HG02852 (cell line): ENCODE data around the gene GIN1.
"Not testable (repeated sequence)": the region's sequence is repeated elsewhere in the genome, so short reads cannot be mapped to it uniquely, and the experiment has no call there.

Experiments used
- ATAC-seq: cut with Tn5 transposase; IDR thresholded peaks from one replicate; pipeline ENCODE4 v1.9.1; 2021; ENCODE audit warnings: mild to moderate bottlenecking, moderate library complexity; ENCODE audit not compliant: unreplicated experiment

Gene GIN1

DNA sequence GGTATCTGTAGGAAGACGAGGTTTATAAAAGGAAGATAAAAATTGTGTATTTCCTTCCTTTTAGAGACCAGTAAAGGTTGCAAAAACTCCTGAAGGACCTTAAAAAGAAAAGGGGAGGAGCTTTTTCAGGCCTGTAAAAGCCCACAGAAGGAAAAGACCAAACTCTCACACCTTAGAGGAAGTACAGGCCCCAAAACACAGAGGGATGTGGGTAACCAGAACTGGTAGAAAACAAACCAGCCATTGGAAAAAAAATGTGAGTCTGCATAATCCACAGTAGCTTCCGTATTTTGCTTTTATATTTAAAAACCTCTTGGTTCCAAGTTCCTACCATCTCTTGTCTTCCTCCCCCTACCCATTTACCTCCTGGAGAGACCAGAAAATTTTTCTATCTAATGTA lies 8.5 kb downstream of the GIN1 start:
- ATAC-seq, result no peak

DNA sequence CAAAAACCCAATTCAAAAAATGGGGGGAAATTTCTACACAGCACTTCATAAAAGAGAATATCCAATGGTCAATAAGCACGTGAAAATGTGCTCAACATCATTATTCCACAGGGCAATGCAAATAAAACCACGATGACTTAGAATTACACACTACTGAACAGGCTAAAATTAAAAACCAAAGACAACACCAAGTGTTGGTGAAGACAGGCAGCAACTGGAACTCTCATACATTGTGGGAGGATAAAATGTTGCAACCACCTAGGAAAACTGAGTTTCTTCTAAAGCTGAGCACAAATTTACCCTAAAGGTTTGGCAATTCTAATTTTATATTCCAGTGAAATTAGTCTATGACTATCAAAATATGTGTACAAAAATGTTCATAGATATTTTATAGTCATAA lies 9.5 kb downstream of the GIN1 start:
- no peak for ATAC-seq

DNA sequence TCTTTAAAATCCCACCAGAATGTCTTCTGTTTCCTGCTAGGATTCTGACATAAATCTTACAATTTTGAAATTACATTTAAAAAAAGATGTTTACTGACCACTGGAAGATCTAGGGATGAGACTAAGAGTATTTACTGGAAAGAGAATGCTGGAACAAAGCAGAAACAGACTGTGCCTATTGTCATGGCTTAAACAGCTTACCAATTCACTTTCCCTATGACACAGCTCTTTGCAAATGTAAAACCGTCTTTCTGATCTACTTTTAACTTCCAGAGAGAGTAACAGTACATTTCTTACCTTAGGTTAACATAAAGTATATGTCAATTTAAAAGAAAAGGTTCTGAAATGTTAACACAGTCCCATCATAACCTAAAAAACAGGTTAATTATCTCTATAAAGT lies 10.7 kb downstream of the GIN1 start:
- no peak for ATAC-seq

DNA sequence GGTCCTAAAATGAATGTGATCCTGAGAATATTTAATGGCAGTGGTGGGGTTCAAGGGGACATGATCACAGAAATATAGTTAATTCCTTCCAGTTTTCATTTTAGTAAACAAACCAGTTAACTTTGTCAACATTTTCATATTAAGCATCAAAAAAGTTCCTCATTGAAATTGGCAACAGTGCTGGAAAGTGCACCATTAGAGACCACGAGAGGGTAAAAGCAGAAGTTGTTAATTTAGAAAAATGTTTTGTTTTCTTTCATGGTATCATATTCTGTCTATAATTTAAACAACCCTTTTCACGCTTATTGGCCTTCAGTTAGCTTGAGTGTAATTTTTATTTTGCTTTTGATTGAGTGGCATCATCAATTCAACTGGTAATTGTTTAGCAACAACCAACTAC lies 11.9 kb downstream of the GIN1 start:
- no peak for ATAC-seq

DNA sequence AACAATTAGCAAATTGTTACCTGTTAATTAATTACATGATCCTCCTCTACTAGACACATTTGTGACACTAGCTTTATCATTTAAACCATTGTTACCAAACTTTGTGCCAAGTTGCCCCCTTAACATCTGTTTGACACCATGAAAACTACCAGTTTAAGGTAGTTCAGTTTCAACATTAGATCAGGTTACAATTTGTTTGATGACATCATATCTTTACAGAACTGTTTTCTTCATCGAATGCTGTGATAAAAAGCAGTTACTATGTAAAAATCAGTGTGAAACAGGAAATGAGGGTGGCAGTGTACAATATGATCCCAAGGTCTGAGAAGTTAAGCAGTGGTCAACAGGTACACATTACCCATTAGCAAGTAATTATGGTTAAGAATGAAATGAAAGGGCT lies 17.7 kb downstream of the GIN1 start:
- ATAC-seq, result no peak

DNA sequence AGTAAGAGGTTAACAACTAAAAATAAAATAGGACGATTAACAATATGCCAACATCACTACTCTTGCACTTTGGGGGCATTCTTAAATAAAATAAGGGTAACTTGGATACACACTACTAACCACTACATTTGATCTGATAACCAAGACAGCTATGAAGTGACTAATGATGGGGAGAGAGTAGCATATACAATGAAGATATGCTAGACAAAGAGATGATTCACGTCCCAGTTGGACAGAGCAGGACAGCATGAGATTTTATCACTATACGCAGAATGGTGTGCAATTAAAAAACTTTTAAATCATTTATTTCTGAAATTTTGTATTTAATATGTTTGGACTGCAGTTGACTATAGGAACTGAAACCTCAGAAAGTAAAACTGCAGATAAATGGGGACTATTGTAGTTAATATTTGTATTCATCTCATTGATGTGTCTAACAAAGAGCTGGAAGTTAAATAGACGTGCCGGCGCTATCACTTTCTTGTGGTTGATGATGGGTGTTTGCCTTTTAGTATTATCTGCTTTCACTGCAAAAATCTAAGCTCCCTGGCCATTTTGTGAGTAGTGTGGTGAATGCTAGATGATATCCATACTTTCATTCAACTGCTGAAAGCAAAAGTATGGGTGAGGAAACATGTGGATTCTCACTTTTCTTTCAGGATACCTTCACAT lies 18.7 kb downstream of the GIN1 start:
- ATAC-seq, result no peak

DNA sequence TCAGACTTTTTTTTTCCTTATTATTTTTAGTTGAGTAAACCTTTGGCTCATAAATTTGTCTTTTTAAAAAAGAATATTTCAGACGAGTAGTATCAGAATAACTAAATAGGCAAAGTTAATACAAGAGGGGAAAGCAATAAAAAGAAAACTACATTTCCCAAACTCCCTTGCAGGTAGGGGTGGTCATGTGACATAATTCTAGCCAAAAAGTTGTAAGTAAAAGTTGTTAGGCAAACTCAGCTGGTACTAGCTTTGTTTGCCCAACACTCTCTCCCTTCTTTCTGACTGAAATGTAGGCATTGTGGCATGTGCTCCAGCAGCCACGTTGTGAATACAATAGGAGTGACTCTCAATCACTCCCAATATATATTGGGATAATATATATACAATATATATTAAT lies 20.9 kb downstream of the GIN1 start:
- ATAC-seq, result no peak

DNA sequence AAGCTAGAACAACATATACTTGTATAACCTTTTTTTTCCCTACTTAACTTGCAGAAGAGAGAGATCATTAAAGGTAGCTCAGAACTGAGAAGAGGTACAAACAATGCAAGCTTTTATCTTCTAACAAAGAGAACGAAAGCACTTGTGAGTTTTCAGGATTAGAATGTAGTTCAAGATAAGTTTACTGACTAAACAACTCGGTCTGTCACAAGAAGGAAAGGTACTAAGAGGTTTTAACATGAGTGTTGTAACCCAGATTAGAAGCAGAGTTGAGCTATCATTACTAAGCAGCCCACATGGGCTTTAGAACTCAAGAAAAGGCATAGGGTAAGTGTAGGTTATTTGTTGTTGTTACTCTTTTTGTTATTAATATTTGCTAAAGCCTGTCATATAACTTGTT lies 25.2 kb downstream of the GIN1 start:
- no peak for ATAC-seq

DNA sequence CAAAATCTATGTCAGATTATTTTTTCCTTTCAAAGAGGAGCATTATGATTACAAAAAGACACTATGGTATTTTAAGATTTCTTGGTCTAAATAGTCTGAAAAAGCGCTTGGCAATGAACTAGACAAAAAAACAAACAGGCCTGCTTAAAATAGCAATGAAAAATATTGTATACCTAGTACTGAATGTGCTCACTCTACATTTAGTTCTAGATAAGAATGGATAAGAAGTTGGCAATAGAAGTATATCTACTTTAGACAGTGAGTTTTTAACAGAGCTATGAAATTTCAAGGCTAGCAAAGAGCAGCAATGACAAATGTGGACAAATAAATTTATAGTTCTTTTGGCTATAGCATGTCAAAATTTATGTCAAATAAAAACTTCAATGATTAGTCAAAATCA lies 26.2 kb downstream of the GIN1 start:
- no peak for ATAC-seq

DNA sequence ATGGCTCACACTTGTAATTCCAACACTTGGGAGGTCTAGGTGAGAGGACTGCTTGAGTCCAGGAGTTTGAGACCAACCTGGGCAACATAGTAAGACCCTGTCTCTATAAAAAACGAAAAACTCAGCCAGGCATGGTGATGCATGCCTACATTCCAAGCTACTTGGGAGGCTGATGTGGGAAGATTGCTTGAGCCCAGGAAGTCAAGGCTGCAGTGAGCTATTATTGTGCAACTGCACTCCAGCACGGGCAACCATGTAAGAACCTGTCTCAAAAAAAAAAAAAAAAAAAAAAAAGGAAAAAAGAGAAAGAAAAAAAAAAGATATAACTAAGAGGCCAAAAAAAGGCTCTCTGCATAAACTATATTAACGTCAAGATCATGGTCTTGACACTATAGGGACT lies 27.3 kb downstream of the GIN1 start:
- ATAC-seq, result no peak

DNA sequence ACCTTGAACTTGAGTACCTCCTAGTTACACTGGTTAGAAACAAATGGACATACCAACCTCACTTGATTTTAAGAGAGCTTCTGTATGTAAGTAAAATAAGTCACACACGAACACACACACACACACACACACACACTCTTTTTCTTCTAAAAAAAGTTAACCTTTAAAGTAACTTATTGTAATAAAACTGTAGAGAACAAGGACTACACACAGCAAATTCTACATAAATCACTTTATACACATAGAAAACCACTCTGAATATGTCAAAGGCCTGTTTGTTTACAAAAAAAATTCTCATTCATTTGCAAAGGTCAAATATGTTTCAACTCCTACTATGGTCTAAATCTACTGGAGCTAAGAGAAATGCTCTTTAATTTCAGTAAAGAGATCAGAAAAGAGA lies 29.1 kb downstream of the GIN1 start:
- ATAC-seq, result no peak

DNA sequence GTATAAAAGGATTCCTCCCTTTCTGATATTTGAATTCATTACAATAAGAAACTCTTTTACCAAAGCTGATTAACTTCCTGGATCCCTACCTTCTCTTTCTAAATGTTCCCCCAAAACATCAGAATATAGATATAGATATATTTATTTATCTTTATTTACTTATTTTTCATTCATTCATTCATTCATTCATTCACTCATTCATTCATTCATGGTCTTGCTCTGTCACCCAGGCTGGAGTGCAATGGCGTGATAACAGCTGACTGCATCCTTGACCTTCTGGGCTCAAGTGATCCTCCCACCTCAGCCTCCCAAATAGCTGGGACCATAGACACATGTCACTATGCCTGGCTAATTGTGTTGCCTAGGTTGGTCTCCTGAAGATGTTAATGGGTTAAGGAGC lies 30.7 kb downstream of the GIN1 start:
- ATAC-seq, result no peak

DNA sequence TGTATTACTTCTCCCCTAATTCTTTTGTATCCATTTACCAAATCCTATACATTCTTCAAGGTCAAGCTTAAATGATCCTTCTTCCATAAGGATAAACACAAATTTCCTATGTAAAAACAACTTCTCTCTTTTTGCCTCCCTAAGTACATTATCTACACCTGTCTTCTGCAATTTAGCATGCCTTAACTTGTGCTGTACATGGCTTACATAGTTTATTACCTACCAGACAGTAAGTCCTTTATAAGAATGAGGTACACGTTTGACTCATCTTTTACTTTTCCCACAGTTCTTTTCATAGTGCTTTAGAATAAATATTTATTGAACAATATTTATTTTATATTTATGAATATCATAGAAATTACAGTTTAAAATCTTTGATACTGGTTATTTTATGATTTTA lies 33.4 kb downstream of the GIN1 start:
- ATAC-seq, result no peak

DNA sequence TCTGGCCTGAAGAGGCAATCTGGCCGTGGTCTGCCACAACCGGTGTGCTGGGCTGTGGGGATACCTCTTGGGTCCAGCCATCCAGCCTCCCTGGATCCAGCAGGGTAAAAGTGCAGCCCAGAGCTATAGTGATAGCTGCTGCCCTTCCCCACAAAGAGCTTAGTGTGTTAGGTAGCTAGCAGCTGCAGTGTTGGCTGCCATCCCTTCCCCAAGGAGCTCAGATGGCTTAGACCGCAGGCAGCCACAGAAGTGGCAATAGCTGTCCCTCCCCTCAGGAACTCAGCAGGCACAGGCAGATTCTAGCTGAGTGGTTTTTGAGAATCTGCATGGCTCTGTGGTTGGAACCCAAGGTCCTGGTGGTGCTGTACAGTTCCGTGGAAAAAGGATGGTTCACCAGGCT lies 40.1 kb downstream of the GIN1 start:
- ATAC-seq, result no peak

DNA sequence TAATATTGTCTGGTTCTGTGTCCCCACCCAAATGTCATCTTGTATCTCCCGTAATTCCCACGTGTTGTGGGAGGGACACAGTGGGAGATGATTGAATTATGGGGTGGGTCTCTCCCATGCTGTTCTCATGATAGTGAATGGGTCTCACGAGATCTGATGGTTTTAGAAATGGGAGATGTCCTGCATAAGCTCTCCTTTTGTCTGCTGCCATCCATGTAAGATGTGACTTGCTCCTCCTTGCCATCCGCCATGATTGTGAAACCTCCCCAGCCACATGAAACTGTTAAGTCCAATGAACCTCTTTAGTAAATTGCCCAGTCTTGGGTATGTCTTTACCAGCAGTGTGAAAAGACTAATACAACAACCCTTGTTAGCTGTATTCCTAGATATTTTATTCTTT lies 44.5 kb downstream of the GIN1 start:
- no peak for ATAC-seq

DNA sequence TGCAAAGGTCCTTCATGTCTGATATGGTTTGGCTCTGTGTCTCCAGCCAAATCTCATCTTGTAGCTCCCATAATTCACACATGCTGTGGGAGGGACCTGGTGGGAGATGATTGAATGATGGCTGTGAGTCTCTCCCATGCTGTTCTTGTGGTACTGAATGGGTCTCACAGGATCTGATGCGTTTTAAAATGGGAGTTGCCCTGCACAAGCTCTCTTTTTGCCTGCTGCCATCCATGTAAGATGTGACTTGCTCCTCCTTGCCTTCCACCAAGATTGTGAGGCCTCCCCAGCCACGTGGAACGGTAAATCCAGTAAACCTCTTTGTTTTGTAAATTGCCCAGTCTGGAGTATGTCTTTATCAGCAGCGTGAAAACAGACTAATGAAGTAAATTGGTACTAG lies 46.4 kb downstream of the GIN1 start:
- not testable (repeated sequence) for ATAC-seq

DNA sequence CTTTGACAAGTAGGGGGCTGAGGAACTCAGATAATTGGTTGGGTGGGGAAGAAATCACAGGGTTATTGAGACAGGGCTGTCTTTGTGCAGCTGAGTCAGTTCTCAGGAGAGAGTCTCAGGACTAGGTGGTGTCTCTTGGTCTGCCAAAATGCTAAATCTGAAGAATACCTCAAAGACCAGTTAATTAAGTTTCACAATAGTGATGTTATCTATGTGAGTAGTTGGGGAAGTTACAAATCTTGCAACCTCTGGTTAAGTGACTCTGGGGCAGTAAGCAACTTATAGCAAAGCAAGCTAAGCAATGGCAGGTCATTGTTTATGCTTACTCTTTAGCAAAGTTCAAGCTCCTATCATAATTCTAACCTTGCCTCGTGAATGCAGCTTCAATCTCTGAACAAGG lies 53.6 kb downstream of the GIN1 start:
- no peak for ATAC-seq

DNA sequence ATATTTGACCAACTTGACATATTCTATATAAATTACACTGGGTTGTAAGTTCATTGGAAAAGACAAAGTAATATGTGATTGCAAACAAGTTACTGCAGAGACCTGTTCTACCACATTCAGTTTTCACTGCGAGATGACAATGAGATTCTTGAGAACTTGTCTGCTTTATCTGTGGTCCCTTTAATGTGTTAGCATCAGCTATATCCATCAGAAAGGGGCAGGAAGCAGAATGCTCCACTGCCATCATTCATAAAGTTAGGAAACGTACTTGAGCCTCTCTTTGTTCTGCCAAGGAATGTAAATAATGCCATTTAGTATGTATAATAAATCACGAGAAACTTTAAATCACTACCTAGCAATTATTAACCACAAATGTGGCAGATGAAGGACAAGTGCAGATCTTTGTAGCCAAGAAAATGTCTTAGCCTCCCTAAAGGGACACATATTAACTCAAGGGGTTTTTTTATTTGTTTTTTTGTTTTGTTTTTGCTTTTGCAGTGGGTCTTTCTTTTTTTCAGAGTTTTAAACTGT lies 59.4 kb downstream of the GIN1 start:
- ATAC-seq, result no peak

DNA sequence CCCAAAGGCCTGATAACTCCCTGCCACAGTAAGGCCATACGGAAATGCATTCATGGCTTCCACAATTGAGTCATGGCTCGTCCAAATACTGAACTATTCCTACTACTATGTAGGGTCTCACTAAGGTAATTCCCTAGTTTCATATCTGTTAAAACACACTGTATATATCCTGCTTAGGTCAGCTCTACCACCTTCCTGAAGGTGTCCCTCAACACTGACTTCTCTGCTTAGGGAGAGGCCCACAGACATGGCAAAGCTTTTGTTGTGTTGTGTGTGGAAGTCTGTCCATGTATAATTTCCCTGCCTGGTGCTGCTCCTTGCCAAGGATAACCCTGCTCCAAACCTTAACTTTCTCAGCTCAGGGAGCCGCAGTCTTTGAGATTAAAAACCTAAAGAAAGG lies 60.4 kb downstream of the GIN1 start:
- no peak for ATAC-seq

DNA sequence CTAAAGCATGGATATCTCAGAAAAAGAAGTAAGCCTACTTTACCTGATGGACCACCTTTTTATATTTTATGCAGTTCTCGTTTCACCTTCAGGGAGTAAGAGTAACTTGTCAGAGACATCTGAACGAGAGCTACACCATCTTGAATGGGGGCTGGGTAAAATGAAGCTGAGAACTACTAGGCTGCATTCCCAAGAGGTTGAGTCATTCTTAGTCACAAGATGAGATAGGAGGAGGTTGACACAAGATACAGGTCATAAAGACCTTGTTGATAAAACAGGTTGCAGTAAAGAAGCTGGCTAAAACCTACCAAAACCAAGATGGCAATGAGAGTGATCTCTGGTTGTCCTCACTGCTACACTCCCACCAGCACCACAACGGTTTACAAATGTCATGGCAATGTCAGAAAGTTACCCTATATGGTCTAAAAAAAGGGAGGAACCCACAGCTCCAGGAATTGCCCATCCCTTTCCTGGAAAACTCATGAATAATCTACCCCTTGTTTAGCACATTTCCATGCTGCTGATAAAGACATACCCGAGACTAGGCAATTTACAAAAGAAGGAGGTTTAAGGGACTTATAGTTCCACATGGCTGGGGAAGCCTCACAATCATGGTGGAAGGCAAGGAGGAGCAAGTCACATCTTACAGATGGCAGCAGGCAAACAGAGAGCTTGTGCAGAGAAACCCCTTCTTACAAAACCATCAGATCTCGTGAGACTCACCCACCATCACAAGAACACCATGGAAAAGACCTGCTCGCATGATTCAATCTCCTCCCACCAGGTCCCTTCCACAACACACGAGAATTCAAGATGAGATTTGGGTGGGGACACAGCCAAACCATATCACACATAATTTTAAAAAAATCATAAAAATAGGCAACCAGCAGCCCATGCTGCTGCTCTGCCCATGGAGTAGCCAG lies 62.5 kb downstream of the GIN1 start:
- ATAC-seq, result no peak

DNA sequence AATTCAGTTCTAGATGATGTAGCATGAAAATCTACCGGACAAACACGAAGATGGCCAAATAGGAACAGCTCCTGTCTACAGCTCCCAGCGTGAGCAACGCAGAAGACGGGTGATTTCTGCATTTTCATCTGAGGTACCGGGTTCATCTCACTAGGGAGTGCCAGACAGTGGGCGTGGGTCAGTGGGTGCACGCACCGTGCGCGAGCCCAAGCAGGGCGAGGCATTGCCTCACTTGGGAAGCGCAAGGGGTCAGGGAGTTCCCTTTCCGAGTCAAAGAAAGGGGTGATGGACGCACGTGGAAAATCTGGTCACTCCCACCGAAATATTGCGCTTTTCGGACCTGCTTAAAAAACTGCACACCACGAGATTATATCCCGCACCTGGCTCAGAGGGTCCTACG lies 73.2 kb downstream of the GIN1 start:
- ATAC-seq, result not testable (repeated sequence)

DNA sequence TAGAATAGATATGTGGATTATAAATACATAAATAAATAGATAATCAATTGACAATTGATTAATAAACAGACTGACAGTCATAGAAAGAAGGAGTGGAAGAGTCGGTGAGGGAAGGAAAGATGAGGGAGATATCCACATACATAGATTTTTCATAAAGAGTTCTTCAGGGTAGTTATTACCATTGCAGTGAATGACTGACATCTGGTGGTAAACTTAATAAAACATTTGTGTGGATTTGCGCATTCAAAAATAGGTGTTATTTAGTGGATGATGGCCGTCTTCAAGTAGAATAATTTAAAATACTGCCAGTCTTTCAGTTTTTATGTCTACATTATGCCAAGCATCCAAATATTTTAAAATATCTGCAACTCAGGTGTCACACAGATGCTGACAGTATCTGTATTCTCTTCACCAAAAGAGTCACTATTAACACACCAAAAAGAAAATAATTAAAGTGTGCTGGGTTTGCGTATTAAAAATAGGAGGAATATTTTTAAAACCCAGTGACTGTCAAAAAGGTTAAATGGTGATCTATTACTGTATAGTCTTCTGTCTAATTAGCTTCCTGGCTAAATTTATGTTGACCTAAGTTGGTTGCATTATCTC lies 78.8 kb downstream of the GIN1 start:
- ATAC-seq, result no peak
